ENCODE results near the gene LMNB1. TPM values are rescaled to one million over a fixed set of nuclear protein-coding genes. Genes with fewer than 3 reads are reported as not detected.
"Not testable (repeated sequence)": the region's sequence is repeated elsewhere in the genome, so short reads cannot be mapped to it uniquely, and the experiment has no call there.

Gene LMNB1
- total RNA-seq, 3 donors from 2014 or later (not counting 1 experiment from before 2014, with no cell fraction given) = 31.2 to 57.8 (median 37.3) TPM

- WGBS (ENCODE audit: insufficient coverage) = 55% methylated on average over 3 of the region's 4 CpGs
- H3K27me3 ChIP-seq (ENCODE audit: control insufficient read depth, insufficient read depth, low read length) = no peaks in the 10 kb centered on the region
These were observed 21.3 kb upstream of the LMNB1 start for GRCh38 chr5:126755593-126755992.

GRCh38 chr5:126757713-126758357 lies 19.1 kb upstream of the LMNB1 start:
- no peaks in the 10 kb centered on the region for H3K9me3 ChIP-seq (ENCODE audit: control insufficient read depth, insufficient read depth, low read length)
- H3K36me3 ChIP-seq (ENCODE audit: control insufficient read depth, insufficient read depth, low read length) = no peaks in the 10 kb centered on the region
- H3K4me1 ChIP-seq (ENCODE audit: control insufficient read depth, insufficient read depth, low read length) = peaks cover 9% of the 10 kb centered on the region
- H3K4me3 Mint-ChIP-seq = peak overlapping the region; percentile 71
- H3K36me3 Mint-ChIP-seq = no peaks in the 10 kb centered on the region
- intact Hi-C loops (cut with micrococcal nuclease) = no loop called here
- no peak for TF ChIP-seq CTCF (IDR thresholded peaks at IDR 0.05)
- peak overlapping the region; percentile 28 for H3K27ac ChIP-seq (ENCODE audit: low read length)
- no peaks in the 10 kb centered on the region for H3K9me3 Mint-ChIP-seq
- no peak for ATAC-seq
- no CpG with 5 or more reads among the region's 2 CpGs for WGBS (ENCODE audit: insufficient coverage)
- H3K4me1 Mint-ChIP-seq = peaks cover 10 to 15% of the 10 kb centered on the region in 2 donors
- H3K4me3 ChIP-seq (ENCODE audit: low read length) = no peak overlapping the region
- H3K27me3 ChIP-seq (ENCODE audit: control insufficient read depth, insufficient read depth, low read length) = no peaks in the 10 kb centered on the region
- peak overlapping the region; percentile 6 to 77 for H3K27ac Mint-ChIP-seq
- DNase-seq = no peak
- H3K27me3 Mint-ChIP-seq (ENCODE audit: low read depth in 2 of 2) = no peaks in the 10 kb centered on the region

More at GRCh38 chr5:126755593-126755992, 21.3 kb upstream of the LMNB1 start:
- peaks cover 10 to 15% of the 10 kb centered on the region in 2 donors for H3K4me1 Mint-ChIP-seq
- H3K9me3 ChIP-seq (ENCODE audit: control insufficient read depth, insufficient read depth, low read length) = no peaks in the 10 kb centered on the region
- no peaks in the 10 kb centered on the region for H3K9me3 Mint-ChIP-seq
- no peaks in the 10 kb centered on the region for H3K36me3 ChIP-seq (ENCODE audit: control insufficient read depth, insufficient read depth, low read length)
- H3K4me3 ChIP-seq (ENCODE audit: low read length) = no peak overlapping the region
- DNase-seq = no peak
- no peak overlapping the region for H3K27ac Mint-ChIP-seq
- H3K36me3 Mint-ChIP-seq = no peaks in the 10 kb centered on the region
- intact Hi-C loops (cut with micrococcal nuclease) = no loop called here
- TF ChIP-seq CTCF (IDR thresholded peaks at IDR 0.05) = no peak
- H3K27me3 Mint-ChIP-seq (ENCODE audit: low read depth in 2 of 2) = no peaks in the 10 kb centered on the region
- peak in 1 of 3 donors; percentile 38 for ATAC-seq
- H3K4me3 Mint-ChIP-seq = no peak overlapping the region
- H3K4me1 ChIP-seq (ENCODE audit: control insufficient read depth, insufficient read depth, low read length) = peaks cover 9% of the 10 kb centered on the region
- H3K27ac ChIP-seq (ENCODE audit: low read length) = no peak overlapping the region

GRCh38 chr5:126763371-126763770 lies 13.6 kb upstream of the LMNB1 start:
- H3K4me3 Mint-ChIP-seq = no peak overlapping the region
- 77% methylated on average over 5 of the region's 5 CpGs for WGBS (ENCODE audit: insufficient coverage)
- TF ChIP-seq CTCF (IDR thresholded peaks at IDR 0.05) = no peak
- Histone ChIP-seq H3K4me3 (ENCODE audit: low read length) (no peak overlapping the region), H3K4me1 (ENCODE audit: control insufficient read depth, insufficient read depth, low read length) (peaks cover 8% of the 10 kb centered on the region), H3K9me3 (ENCODE audit: control insufficient read depth, insufficient read depth, low read length) (no peaks in the 10 kb centered on the region), H3K36me3 (ENCODE audit: control insufficient read depth, insufficient read depth, low read length) (no peaks in the 10 kb centered on the region), H3K27ac (ENCODE audit: low read length) (no peak overlapping the region), H3K27me3 (ENCODE audit: control insufficient read depth, insufficient read depth, low read length) (no peaks in the 10 kb centered on the region)
- H3K27ac Mint-ChIP-seq = no peak overlapping the region
- ATAC-seq (no peak), DNase-seq (no peak)
- no peaks in the 10 kb centered on the region for H3K27me3 Mint-ChIP-seq (ENCODE audit: low read depth in 2 of 2)
- no peaks in the 10 kb centered on the region for H3K9me3 Mint-ChIP-seq
- intact Hi-C loops (cut with micrococcal nuclease) = no loop called here
- H3K4me1 Mint-ChIP-seq = peaks cover 5 to 9% of the 10 kb centered on the region in 2 donors
- no peaks in the 10 kb centered on the region for H3K36me3 Mint-ChIP-seq

- H3K27me3 Mint-ChIP-seq (ENCODE audit: low read depth in 2 of 2) = no peaks in the 10 kb centered on the region
- H3K27ac Mint-ChIP-seq = no peak overlapping the region
- no peak for DNase-seq
- no peak overlapping the region for H3K4me3 Mint-ChIP-seq
- H3K9me3 Mint-ChIP-seq = no peaks in the 10 kb centered on the region
- H3K27me3 ChIP-seq (ENCODE audit: control insufficient read depth, insufficient read depth, low read length) = no peaks in the 10 kb centered on the region
- no peaks in the 10 kb centered on the region for H3K36me3 ChIP-seq (ENCODE audit: control insufficient read depth, insufficient read depth, low read length)
- H3K36me3 Mint-ChIP-seq = no peaks in the 10 kb centered on the region
- intact Hi-C loops (cut with micrococcal nuclease) = no loop called here
- H3K27ac ChIP-seq (ENCODE audit: low read length) = no peak overlapping the region
- no peaks in the 10 kb centered on the region for H3K9me3 ChIP-seq (ENCODE audit: control insufficient read depth, insufficient read depth, low read length)
- no peaks in the 10 kb centered on the region for H3K4me1 Mint-ChIP-seq
- H3K4me3 ChIP-seq (ENCODE audit: low read length) = no peak overlapping the region
- 80% methylated on average over 1 of the region's 1 CpG for WGBS (ENCODE audit: insufficient coverage)
- no peak for TF ChIP-seq CTCF (IDR thresholded peaks at IDR 0.05)
- H3K4me1 ChIP-seq (ENCODE audit: control insufficient read depth, insufficient read depth, low read length) = no peaks in the 10 kb centered on the region
- no peak for ATAC-seq
These were observed 7.2 kb upstream of the LMNB1 start for GRCh38 chr5:126769703-126770102.

- intact Hi-C loops (cut with micrococcal nuclease); DNase-seq; H3K4me3 Mint-ChIP-seq; H3K36me3 ChIP-seq (ENCODE audit: control insufficient read depth, insufficient read depth, low read length); H3K9me3 Mint-ChIP-seq; H3K36me3 Mint-ChIP-seq; H3K27ac Mint-ChIP-seq; H3K9me3 ChIP-seq (ENCODE audit: control insufficient read depth, insufficient read depth, low read length); H3K4me3 ChIP-seq (ENCODE audit: low read length); H3K27me3 Mint-ChIP-seq (ENCODE audit: low read depth in 2 of 2); H3K27me3 ChIP-seq (ENCODE audit: control insufficient read depth, insufficient read depth, low read length); H3K4me1 ChIP-seq (ENCODE audit: control insufficient read depth, insufficient read depth, low read length); ATAC-seq; H3K27ac ChIP-seq (ENCODE audit: low read length): not testable (repeated sequence)
- WGBS (ENCODE audit: insufficient coverage) = 97% methylated on average over 10 of the region's 13 CpGs
- peaks cover 11% of the 10 kb centered on the region in 2 donors for H3K4me1 Mint-ChIP-seq
These were observed 3.4 kb upstream of the LMNB1 start for GRCh38 chr5:126773536-126773935.

All from natural killer cell (primary cell).